Vagina (tissue), 2 donors: Measurements from ENCODE around the gene FATE1. TPM values are rescaled to one million over a fixed set of nuclear protein-coding genes. Genes with fewer than 3 reads are reported as not detected.

Source experiments
- DNase-seq, 2 donors: peaks; one replicate each; pipeline ENCODE4 v3.0.0-alpha.2; 2017; ENCODE audit errors: extremely low spot score in 2 of 2
- H3K27ac ChIP-seq: fragments of 200-600 bp; sonication (generic); one replicate; pipeline ENCODE4 v1.5.1; 2019
- H3K27me3 ChIP-seq: fragments of 200-600 bp; sonication (generic); one replicate; pipeline ENCODE4 v1.5.1; 2019
- H3K36me3 ChIP-seq, 2 donors: fragments of 200-600 bp; sonication (generic); one replicate each; pipeline ENCODE4 v1.5.1; 2017 to 2019
- H3K4me1 ChIP-seq: fragments of 200-600 bp; sonication (generic); one replicate; pipeline ENCODE4 v1.5.1; 2019
- H3K4me3 ChIP-seq, 2 donors: fragments of 200-600 bp; sonication (generic); 1 replicate in 1 of 2; 2 replicates in 1 of 2; pipeline ENCODE4 v1.5.1; 2016 to 2019
- H3K9me3 ChIP-seq: fragments of 200-600 bp; sonication (generic); one replicate; pipeline ENCODE4 v1.5.1; 2019
- POLR2A ChIP-seq, 2 donors: fragments of 450-650 bp; IDR thresholded peaks; one replicate each; pipeline ENCODE4 v1.6.1; 2017; ENCODE audit warnings: antibody characterized with exemption in 2 of 2, mild to moderate bottlenecking in 2 of 2, moderate library complexity in 2 of 2
- POLR2AphosphoS5 ChIP-seq, 2 donors: sonication (generic); formaldehyde crosslinking; IDR thresholded peaks; one replicate each; pipeline ENCODE4 v1.9.0; 2017; ENCODE audit warnings: antibody characterized with exemption in 2 of 2, mild to moderate bottlenecking in 2 of 2, low read depth in 1 of 2; ENCODE audit not compliant: insufficient read depth in 1 of 2
- intact Hi-C: fragments of 100-400 bp; cut with DNase I; formaldehyde crosslinking; loops from one replicate; pipeline ENCODE4 v1.15.1; 2023
- total RNA-seq: library from RNA; depleted of rRNA; stranded (reverse); fragments of >200 nt; gene quantifications from one replicate; pipeline ENCODE4 v1.2.3, GENCODE V29; 2016
- TF ChIP-seq, protein P1 (sequence below), 3 experiments: fragments of 450-650 bp in 2 of 3; fragments of 200-600 bp in 1 of 3; sonication (generic) in 1 of 3; IDR thresholded peaks; one replicate each; pipeline ENCODE4 v1.5.1; 2017 to 2019; ENCODE audit warnings: antibody characterized with exemption in 3 of 3, mild to moderate bottlenecking in 2 of 3, moderate library complexity in 2 of 3

Gene FATE1
- total RNA-seq, 1 donor from 2014 or later = not detected

DNA sequence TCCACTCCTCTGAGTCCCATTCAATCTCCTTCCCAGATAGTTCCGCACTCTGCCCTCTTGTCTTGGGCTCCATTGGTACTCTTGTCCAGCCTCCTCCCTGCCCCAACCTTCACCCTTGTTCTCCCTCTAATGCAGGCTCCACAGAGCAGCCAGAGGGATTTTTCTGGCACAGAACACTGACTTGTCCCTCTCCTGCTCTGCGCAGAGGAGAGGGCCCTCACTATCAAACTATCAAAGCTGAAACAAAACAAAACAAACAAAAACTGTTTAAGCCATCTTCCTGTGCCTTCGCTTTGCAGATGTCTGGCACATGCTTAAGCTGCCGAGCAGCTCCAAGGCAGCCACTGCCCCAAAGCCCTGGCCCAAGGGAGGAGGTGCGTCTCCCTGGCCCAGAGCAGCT is 21.7 kb downstream of the FATE1 start:
- intact Hi-C loops = no loop called here
- no peak for DNase-seq
- no peak overlapping the region for H3K27ac ChIP-seq
- H3K4me1 ChIP-seq = no peaks in the 10 kb centered on the region
- H3K4me3 ChIP-seq = no peak overlapping the region
- H3K9me3 ChIP-seq = no peaks in the 10 kb centered on the region
- TF ChIP-seq POLR2AphosphoS5 (IDR thresholded peaks at IDR 0.05; ENCODE audit: insufficient read depth in 1 of 2, low read depth in 1 of 2) (no peak), POLR2A (IDR thresholded peaks at IDR 0.05) (no peak)
- TF ChIP-seq, protein P1, sequence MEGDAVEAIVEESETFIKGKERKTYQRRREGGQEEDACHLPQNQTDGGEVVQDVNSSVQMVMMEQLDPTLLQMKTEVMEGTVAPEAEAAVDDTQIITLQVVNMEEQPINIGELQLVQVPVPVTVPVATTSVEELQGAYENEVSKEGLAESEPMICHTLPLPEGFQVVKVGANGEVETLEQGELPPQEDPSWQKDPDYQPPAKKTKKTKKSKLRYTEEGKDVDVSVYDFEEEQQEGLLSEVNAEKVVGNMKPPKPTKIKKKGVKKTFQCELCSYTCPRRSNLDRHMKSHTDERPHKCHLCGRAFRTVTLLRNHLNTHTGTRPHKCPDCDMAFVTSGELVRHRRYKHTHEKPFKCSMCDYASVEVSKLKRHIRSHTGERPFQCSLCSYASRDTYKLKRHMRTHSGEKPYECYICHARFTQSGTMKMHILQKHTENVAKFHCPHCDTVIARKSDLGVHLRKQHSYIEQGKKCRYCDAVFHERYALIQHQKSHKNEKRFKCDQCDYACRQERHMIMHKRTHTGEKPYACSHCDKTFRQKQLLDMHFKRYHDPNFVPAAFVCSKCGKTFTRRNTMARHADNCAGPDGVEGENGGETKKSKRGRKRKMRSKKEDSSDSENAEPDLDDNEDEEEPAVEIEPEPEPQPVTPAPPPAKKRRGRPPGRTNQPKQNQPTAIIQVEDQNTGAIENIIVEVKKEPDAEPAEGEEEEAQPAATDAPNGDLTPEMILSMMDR (IDR thresholded peaks at IDR 0.05) = no peak
- no peaks in the 10 kb centered on the region for H3K27me3 ChIP-seq
- no peaks in the 10 kb centered on the region for H3K36me3 ChIP-seq

DNA sequence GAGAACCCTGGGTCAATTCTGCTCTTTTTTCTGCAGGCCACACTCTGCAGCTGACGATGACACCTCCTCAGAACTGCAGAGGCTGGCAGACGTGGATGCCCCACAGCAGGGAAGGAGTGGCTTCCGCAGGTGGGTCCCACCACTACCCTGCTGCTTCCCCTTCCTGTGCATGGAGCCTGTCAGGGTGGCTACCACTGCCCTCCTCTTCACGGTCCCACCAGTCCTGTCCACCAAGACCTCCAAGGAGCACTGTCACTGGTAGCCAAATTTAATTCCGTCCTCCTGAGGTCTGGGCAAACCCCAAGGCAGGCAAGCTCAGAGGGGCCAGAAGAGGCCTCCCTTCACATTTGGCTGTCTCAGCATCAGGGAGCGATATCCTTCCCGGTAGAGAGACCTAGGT is 22.9 kb downstream of the FATE1 start:
- Histone ChIP-seq H3K9me3 (no peaks in the 10 kb centered on the region), H3K27me3 (no peaks in the 10 kb centered on the region), H3K36me3 (no peaks in the 10 kb centered on the region), H3K4me1 (no peaks in the 10 kb centered on the region), H3K27ac (no peak overlapping the region), H3K4me3 (no peak overlapping the region)
- no peak for DNase-seq
- TF ChIP-seq POLR2AphosphoS5 (IDR thresholded peaks at IDR 0.05; ENCODE audit: insufficient read depth in 1 of 2, low read depth in 1 of 2) = no peak
- TF ChIP-seq, protein P1 (IDR thresholded peaks at IDR 0.05) = no peak
- no peak for TF ChIP-seq POLR2A (IDR thresholded peaks at IDR 0.05)
- intact Hi-C loops = no loop called here

DNA sequence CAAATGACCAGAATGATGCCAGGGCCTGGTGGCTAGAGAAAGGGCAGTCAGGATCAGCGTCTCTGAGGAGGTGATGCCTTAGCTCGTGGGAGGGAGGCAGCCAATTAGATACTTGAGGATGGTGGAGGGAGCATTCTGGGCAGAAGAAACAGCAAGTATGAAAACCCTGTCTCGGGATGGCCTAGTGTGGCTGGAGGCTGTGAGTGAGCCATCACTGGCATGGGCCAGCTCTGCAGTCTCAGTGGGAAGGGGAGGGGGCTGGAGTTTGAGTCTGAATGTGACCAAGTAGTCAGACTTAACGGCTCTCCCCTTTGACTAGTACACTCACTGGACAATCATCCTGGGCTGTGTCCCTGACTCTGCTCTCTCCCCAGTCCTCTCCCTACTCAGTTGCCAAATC is 25.8 kb downstream of the FATE1 start:
- no peaks in the 10 kb centered on the region for H3K9me3 ChIP-seq
- intact Hi-C loops = no loop called here
- no peaks in the 10 kb centered on the region for H3K36me3 ChIP-seq
- TF ChIP-seq, protein P1 (IDR thresholded peaks at IDR 0.05) = no peak
- TF ChIP-seq POLR2AphosphoS5 (IDR thresholded peaks at IDR 0.05; ENCODE audit: insufficient read depth in 1 of 2, low read depth in 1 of 2) = no peak
- no peak for TF ChIP-seq POLR2A (IDR thresholded peaks at IDR 0.05)
- H3K4me3 ChIP-seq = no peak overlapping the region
- H3K4me1 ChIP-seq = no peaks in the 10 kb centered on the region
- H3K27ac ChIP-seq = no peak overlapping the region
- no peak for DNase-seq
- H3K27me3 ChIP-seq = no peaks in the 10 kb centered on the region

DNA sequence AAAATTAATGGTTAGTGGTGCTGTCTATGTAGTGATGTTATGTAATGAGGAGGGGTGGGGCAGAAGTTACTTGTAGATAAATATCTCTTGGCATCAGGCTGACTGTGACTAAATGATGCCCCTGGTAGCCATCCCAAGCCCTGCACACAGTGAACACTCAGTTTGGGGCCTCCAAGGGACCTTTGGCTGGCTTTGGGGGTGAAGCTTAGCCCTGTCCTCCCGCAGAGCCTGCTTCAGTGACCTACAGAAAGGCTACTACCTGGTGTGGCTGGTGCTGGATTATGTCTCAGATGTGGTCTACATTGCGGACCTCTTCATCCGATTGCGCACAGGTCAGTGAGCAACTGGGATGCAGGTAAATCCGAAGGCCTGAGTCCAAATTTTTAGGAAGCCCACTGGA is 26.5 kb downstream of the FATE1 start:
- H3K27me3 ChIP-seq = no peaks in the 10 kb centered on the region
- intact Hi-C loops = no loop called here
- no peaks in the 10 kb centered on the region for H3K9me3 ChIP-seq
- no peak for DNase-seq
- TF ChIP-seq POLR2A (IDR thresholded peaks at IDR 0.05) (no peak), POLR2AphosphoS5 (IDR thresholded peaks at IDR 0.05; ENCODE audit: insufficient read depth in 1 of 2, low read depth in 1 of 2) (no peak)
- TF ChIP-seq, protein P1 (IDR thresholded peaks at IDR 0.05) = no peak
- no peaks in the 10 kb centered on the region for H3K4me1 ChIP-seq
- H3K36me3 ChIP-seq = no peaks in the 10 kb centered on the region
- H3K4me3 ChIP-seq = no peak overlapping the region
- no peak overlapping the region for H3K27ac ChIP-seq

DNA sequence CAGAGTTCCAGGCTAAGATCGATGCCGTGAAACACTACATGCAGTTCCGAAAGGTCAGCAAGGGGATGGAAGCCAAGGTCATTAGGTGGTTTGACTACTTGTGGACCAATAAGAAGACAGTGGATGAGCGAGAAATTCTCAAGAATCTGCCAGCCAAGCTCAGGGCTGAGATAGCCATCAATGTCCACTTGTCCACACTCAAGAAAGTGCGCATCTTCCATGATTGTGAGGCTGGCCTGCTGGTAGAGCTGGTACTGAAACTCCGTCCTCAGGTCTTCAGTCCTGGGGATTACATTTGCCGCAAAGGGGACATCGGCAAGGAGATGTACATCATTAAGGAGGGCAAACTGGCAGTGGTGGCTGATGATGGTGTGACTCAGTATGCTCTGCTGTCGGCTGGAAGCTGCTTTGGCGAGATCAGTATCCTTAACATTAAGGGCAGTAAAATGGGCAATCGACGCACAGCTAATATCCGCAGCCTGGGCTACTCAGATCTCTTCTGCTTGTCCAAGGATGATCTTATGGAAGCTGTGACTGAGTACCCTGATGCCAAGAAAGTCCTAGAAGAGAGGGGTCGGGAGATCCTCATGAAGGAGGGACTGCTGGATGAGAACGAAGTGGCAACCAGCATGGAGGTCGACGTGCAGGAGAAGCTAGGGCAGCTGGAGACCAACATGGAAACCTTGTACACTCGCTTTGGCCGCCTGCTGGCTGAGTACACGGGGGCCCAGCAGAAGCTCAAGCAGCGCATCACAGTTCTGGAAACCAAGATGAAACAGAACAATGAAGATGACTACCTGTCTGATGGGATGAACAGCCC is 28.0 kb downstream of the FATE1 start:
- DNase-seq = no peak
- Histone ChIP-seq H3K4me3 (no peak overlapping the region), H3K9me3 (no peaks in the 10 kb centered on the region), H3K36me3 (no peaks in the 10 kb centered on the region), H3K4me1 (no peaks in the 10 kb centered on the region), H3K27ac (no peak overlapping the region), H3K27me3 (no peaks in the 10 kb centered on the region)
- intact Hi-C loops = no loop called here
- TF ChIP-seq POLR2A (IDR thresholded peaks at IDR 0.05) = no peak
- TF ChIP-seq POLR2AphosphoS5 (IDR thresholded peaks at IDR 0.05; ENCODE audit: insufficient read depth in 1 of 2, low read depth in 1 of 2) = no peak
- TF ChIP-seq, protein P1 (IDR thresholded peaks at IDR 0.05) = no peak
